ENCODE measurements around the gene PRR16.

GRCh38 chr5:120586646-120587045, 122.5 kb downstream of the PRR16 start:
- no peak for TF ChIP-seq CTCF (IDR thresholded peaks at IDR 0.05)
- no peak for TF ChIP-seq POLR2AphosphoS5 (IDR thresholded peaks at IDR 0.05)
- no peak for TF ChIP-seq POLR2A (IDR thresholded peaks at IDR 0.05)
